Cerebellar cortex (tissue), 1 donor: Measurements from ENCODE around the gene MRPS10.

Experiments used
- DNase-seq: peaks from one replicate; pipeline ENCODE4 v3.0.0-alpha.2; 2015; ENCODE audit warnings: low spot score

MRPS10 gene

GRCh38 chr6:42217519-42218367 is at the start of gene MRPS10:
Gene MRPS10 (minus strand): TSS chr6:42217861. CDS start chr6:42217849, 12 bp downstream.
- peak; percentile 98 for DNase-seq

DNA sequence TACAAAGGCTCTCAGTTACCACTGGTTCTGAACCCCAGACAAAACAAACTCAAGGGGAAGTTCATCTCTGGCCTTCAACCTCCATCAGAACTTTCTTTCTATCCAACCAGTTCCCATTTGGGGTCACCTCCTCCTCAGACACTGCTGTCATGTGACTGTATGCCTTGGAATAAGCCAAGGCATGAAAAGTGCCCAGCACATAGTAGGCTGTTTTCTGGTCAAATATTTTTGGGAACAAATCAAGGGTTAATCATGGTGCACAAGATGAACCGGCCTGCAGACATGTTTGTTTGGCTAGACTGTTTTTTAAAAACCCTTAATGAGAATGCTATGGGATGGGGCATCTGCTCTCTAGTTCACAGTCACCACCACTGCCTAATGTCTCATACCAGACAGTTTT is 48.9 kb upstream of the MRPS10 start:
- no peak for DNase-seq

DNA sequence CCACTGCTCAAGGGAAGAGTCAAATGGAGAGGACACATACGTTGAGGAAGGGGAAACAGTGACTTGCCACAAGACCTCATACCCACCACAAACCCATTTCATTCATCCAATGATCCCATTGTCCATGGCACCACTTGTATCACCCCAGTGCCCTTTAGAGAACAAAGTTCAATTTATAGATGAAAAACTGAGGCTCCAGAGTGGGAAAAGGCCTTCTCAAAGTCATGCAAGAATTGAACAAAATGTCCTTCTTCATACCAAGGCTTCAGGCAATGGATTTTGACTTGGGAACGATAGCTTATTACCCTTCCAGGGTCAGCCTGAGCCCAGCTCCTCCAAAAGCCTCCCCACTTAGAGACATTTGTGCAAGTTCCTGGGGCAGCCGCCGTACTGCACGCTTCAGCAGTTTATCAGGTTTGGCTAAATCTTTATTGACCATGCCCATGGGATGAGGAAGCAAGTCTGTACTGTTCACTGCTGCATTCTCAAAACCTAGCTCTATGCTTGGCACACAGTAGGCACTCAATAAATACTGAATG is 47.3 kb upstream of the MRPS10 start:
- no peak for DNase-seq

GRCh38 chr6:42264162-42264851 is 46.6 kb upstream of the MRPS10 start:
- DNase-seq: no peak

DNA sequence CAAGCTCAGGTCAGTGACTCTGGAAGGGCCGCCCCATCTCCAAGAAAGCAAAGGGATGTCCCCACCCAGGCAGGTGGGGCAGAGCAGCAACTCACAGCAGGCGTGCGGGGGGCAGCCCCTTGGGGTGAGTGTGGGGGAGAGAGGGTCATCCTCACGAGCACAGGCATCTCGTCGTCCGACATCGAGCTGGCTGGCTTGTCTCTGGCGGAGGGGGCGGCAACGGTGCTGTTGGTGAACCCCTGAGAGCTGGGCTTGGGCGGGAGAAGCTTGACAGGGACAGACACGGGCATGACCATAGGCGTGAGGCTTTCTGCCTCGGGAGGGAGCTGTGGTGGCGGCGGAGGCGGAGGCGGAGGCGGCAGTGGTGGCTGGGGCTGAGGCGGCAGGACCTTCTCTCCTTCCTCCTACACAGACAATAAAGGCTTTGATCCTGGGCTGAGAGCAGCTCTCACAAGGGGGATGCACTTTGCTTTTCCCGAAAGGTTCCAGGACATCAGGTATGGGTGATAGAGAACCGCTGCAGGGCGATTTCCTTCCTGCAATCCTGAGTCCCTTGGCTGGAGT is 45.6 kb upstream of the MRPS10 start:
- DNase-seq: no peak

- peak; percentile 20 for DNase-seq
Observed at GRCh38 chr6:42260972-42261371, 43.3 kb upstream of the MRPS10 start.

DNA sequence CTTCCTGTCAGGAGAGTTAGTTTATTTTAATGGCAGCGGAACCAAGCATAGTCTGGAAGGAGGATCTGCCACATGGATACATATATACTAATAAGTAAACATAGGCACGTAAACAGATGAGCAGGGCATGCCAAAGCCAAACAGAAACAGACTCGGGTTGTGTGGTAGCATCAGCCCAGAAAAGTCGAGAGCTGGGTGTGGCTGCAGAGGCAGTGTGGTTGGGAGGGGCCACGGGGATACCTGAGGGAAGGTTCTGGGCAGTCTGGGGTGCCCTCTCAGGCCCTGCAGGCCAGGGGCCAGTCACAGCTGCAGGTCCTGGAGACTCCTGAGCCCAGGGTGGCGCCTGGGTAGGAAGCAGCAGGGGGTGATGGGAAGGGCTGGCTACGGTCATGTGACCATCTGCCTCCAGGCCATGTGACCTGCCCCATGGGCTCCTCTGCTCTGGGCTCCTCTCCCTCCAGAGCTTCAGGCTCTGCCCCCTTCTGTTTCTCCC is 42.8 kb upstream of the MRPS10 start:
- DNase-seq: no peak

DNA sequence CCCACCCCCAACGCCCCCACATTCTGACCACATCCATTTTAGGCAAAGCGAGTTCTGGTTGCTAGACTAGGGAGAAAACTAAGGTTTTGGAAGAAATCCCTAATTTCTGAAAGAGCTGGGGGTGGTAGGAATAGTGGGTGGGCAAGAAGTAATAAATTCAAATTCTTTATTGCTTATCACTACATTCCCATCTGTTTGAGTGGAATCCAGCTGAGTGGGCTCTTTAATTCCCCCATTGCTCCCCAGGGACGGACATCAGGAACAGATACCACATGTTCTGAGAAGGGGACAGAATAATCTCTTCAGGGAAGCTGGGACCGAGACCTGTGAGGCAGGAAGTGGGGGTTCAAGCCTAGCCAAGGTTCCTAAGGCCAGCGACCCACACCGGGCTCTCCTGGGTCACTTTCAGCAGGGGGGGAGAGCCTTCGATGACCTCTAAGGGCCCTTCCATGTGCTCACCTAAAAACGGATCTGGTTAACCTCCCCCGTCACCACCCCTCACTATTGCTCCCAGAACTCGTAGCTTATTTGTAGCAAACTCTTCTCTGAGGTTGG is 42.3 kb upstream of the MRPS10 start:
- no peak for DNase-seq

DNA sequence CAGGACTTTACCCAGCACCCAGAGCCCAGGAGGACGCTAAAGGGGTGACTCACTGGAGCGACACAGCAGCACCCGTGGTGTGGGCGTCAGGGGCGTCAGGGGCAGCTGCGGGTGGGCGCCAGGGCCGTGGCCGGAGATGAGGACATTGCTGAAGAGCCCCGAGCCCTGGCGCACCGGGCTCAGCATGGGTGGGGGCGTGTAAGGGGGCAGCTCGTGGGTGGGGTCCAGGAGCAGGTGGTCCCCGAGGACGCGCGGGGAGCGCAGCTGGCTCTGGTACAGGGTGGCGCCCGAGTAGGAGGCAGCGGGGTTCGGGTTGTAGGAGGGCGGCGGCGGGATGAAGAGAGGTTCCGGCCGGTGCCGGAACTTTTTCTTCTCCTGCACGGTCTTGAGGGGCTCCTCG is 41.6 kb upstream of the MRPS10 start:
- DNase-seq: no peak

GRCh38 chr6:42257614-42258013 is 40.0 kb upstream of the MRPS10 start:
- DNase-seq: no peak

DNA sequence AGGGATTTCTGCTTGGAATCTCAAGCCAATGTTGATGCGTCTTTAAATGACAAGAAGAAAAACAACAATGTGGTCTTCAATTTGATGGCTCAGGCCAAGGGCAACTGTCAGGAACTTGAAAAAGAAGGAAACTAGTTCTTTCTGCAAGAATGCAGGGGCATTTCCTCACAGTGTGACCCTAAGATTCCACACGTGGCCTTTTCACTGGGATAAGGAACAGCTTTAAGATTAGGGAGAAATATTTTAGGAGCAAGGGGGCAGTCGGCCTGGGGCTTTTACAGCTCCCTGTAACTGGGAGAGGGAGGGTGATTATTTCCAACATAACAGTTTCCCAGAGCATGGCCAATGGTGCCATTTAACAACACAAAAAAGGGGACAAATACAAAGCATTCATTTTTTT is 39.4 kb upstream of the MRPS10 start:
- no peak for DNase-seq

DNA sequence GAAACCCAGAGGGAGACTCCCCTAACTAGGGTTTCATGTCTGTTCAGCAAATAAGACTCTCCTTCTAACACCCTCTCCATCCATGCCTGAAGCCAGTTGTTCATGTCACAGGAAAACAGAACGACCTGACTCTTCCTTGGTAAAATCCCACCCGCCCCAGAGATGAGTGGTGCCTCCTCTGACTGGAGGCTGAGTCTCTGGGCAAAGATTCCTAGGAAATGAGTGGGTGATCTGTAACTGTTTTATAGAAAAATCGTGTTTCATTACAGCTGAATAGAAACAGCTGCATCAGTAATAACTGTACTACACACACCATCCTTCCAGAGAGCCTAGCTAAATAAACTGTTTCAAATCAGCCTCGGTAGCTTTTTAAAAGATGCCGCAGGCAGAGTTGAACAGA is 37.4 kb upstream of the MRPS10 start:
- DNase-seq: no peak

GRCh38 chr6:42254505-42254904 is 36.8 kb upstream of the MRPS10 start:
- no peak for DNase-seq

DNA sequence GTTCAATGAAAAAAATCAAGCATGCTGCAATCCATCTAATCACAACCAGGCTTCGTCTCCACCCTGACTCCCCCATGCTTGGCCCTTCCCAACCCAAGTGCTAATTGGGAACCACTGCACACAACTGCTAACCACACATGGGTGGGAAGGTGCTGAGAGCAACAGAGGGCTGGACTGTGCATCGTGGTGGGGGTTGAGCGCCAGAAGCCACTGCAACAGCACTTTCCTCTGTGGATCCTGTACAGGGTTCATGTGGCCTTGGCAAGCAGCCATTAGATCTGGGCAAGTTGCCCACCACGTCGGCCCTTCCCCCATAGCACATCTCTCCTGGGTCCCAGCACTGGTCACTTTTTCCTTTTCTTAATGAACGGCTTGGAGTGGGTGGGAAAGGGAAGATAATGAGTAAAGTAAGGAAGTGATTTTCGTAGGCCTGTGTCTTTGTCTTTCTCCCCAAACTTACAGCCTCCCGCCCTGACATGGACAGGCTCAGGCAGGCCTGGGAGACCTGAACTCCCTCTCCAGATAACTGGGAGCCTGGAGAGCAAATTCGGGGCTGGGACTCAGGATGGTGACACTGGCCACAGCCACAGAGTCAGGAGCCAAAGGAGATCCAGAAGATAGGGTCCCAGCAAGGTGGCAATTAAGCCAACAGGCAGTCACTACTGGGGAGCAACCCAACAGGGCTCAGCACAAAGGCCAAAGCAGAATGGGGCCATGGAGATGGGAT is 34.4 kb upstream of the MRPS10 start:
- peak; percentile 15 for DNase-seq

GRCh38 chr6:42251500-42251899 is 33.8 kb upstream of the MRPS10 start:
- peak; percentile 9 for DNase-seq

DNA sequence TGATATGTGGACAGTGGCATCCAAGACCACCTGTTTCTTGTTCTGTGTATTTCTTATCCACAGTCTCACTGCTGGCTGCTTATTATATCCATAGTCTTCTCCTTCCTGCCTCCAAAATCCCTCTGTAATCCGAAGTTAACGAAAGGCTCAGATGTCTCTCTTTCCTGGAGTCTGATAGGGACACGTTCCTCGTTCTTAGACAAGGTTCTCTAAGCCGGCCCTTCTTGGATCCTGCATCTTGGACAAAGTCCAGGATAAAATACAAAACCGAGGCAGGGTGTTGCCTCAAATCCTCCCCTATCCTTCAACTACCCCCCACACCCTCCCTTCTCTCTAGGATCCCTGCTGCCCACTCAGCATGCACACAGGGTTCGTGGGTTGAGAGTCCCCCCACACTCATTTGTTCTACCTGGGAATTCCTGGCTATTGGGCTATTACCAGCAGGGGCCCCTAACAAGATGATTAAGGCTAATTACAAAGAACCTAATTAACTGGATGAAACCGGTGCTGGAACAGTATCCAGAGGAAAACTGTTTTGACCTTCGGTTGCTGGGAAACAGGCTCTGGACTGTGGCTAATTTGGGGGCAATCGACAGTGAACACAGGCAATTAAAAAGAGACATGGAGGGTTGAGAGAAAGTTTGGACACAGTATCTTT is 32.7 kb upstream of the MRPS10 start:
- no peak for DNase-seq

- no peak for DNase-seq
Observed at GRCh38 chr6:42249279-42249678, 31.6 kb upstream of the MRPS10 start.

DNA sequence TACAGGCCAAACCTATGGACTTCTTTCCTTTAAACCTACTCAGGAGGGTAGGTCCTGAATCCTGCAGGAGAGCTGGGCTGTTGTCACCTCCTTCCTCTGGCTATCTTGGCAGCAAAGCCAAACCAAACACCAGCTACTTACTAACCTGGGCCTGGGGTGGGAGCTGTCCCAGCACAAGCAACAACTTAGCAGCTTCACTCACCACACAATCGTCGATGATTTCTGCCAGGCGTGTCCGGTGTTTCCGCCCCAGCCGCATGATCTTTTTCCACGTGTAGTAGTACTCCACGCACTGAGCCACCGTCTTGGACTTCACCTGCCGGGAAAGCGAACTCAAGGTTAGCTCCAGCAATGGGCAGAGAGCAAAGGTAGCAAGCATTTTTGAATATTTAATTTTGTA is 25.4 kb upstream of the MRPS10 start:
- DNase-seq: no peak

GRCh38 chr6:42241915-42242314 is 24.3 kb upstream of the MRPS10 start:
- DNase-seq: no peak

GRCh38 chr6:42239736-42240375 is 22.2 kb upstream of the MRPS10 start:
- no peak for DNase-seq

- DNase-seq: peak; percentile 22
Observed at GRCh38 chr6:42239333-42239732, 21.7 kb upstream of the MRPS10 start.
